Stimulated activated CD8-positive, alpha-beta memory T cell treated with anti-CD3 and anti-CD28 coated beads, Interleukin-15, amount 100 ng/mL, for 1 hour (primary cell): ENCODE results near the gene ASB13.
"Not testable (repeated sequence)": the region's sequence is repeated elsewhere in the genome, so short reads cannot be mapped to it uniquely, and the experiment has no call there.

Source experiments
- DNase-seq: peaks from one replicate; pipeline ENCODE4 v3.0.0-alpha.2; 2020; ENCODE audit warnings: low read depth

ASB13 gene

DNA sequence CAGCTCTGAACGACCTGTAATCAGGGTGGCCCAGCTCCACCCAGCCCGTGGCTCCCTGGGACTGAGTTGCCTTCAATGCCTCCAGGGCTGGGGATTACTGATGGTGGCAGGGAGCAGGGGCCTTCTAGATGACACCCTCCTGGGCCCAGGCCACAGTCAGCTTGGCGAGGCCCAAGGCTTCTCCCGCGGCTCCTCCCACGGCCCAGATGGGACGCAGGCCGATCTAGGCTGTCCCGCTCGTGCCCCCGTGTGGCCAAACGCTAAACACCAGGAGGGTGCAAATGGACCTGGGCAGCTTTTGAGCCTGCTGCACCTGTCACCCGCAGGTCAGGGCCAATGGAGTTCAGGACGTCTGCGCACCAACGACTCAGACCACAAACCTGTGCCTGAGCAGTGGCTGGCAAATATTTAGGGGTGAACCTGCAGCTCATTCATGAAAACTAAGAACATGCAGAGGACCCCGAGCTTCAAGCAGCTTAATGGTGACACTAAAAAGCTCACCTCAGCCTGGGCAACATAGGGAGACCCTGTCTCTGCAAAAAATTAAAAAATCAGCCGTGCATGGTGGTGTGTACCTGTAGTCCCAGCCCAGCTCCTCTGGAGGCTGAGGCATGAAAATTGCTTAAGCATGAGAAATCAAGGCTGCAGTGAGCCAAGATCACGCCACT is 43.2 kb downstream of the ASB13 start:
- DNase-seq = peak; percentile 73

DNA sequence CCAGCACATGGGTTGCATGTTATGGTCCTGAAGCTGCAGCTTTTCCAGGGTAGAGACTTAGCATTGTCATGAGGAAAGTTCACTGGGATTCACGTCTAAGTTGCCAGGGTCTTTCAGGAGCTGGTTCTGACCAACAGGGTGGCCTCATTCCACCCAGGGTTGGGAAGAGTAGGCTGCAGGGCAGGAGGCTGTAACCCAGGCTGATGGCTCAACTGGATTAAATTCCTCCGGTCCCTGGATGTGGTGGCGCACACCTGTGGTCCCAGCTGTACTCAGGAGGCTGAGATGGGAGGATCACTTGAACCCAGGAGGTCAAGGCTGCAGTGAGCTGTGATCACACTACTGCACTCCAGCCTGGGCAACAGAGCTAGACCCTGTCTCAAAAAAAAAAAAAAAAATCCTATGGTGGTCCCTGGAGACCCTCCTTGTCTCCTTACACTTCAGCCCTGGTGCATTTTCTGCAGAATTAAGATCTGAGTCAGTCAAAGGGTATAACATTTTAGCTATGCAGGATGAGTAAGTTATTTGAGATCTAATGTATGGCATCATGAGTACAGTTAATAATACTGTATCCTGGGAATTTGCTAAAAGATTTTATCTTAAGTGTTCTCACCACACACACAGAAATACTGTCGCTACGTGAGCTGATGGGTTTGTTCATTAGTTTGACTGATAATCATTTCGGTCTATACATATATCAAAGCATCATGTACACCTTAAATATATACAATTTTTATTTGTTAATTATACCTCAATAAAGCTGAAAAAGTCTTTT is 44.0 kb downstream of the ASB13 start:
- DNase-seq = no peak

DNA sequence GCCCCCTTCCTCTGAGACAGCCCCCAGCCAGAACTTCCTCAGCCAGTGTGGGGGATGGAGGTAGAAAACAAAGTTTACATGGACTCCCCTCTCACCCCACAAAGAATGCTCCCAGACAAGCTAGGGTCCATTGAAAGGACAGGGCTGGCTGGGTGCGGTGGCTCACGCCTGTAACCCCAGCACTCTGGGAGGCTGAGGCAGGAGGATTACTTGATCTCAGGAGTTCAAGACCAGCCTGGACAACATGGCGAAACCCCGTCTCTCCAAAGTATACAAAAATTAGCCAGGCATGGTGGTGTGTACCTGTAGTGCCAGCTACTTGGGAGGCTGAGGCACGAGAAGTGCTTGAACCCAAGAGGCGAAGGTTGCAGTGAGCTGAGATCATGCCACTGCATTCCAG is 45.0 kb downstream of the ASB13 start:
- not testable (repeated sequence) for DNase-seq

DNA sequence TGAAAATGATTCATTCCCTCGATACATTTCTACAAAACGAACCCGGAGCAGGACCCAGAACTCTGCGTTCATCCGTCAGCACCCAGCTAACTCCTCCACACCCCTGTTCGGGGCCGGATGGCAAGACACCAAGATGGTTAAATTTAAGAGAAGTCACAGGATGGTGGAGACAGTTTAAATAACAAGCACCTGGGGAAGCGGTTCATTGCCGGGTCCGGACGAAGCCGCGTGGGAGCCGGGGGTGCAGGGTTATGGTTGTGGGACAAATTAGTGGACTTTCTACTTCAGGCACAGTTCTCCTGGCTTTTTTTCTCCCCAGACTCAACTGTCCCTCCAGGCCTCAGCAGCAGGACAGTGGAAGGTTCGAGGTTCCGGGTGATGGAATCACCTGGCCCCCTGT is 45.4 kb downstream of the ASB13 start:
- no peak for DNase-seq

DNA sequence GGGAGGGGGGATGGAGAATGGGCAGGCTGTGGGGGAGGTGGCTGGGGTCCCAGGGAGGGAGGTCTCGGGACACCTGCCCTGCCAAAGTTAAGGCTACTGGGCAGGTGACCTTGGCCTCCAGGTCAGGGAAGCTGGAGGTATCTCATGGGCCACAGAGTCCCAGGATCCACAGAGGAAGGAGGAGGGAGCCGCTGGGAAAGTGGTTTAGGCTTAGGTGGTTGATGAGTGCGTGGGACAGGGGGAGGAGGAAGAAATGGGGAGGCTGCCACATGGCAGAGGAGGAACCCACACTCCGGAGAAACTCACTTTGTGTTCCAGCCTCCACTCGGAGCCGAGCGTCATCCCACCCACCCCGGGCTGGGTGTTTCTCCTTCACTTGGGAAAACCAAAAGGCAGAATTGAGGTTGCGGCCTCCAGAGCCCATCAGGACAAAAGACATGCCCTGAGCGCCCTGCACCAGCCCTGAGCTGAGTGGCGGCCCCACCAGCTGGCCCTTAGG is 46.1 kb downstream of the ASB13 start:
- no peak for DNase-seq

DNA sequence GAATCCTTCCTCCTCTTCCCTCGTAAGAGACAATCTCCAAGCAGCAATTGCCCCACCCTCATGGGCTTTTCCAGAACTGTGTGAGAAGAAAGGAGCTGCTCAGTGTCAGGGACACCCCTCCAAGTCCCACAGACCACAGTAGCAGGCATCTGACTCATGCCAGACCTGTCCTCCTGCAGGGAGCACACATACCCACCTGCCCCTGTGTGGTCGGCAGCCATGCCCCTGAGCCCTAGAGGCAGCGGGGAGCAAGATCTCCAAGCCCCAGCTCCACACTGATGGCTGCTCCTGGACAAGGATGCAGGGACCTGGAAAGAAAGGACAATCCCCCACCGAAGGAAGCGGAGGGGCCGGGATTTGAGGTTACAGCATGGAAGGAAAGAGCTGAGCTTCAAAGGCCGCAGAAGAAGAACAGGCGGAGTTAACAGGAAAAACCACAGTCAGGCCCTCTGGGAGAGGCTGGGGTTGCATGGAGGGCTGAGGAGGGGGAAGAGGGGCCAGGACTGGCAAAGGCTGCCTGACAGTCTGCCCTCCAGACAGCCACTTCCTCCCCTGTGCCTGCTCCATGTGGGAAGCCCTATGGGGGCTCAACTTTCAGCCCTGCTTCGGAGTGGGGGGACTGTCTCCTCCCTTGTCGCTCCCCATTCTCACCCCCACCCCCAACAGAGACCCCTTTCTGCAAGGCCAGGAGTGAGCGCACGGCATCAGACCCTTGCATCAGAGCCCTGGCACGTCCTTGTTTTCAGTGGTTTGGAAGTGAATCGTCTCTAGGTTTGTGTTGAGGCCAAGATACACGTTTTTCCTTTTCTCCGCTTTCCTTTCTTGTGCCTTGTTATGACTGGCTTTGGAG is 46.8 kb downstream of the ASB13 start:
- no peak for DNase-seq

DNA sequence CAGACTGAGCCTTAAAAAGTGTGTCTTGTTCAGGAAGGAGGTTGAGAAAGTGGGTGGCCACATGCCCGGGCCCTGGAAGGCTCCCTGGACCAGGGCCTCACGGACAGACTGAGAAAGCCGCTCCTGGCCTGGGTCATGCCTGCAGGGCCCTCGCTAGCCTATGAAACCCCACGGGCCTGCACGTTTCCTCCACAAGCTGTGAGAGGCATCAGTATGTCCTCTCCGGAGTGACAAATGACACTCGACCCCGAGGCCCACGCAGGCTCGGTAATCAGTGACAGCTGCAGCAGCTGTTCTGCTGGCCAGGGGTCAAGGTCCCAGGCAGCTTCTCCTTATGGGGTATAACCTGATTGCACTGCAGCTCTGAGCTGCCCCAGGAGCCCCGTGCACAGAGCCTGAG is 47.6 kb downstream of the ASB13 start:
- DNase-seq = no peak

DNA sequence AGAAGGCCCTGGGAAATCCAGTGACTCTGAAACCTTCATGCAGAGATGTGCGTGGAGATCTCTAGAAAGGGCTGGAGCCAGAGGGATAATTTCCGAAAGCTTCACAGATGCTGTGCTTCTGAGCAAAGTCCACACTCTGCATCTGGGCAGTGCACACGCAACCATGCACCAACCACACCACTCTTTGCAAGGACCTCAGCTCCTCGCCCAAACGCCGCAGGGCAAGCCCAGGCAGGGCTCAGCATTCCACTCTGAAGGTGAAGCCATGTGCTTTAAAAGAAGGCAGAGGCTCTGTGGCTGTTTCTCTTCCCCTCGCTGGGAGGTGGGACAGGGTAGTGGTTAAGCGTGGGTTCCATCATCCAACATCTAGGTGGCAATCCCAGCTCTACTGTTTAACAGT is 48.4 kb downstream of the ASB13 start:
- DNase-seq = no peak

DNA sequence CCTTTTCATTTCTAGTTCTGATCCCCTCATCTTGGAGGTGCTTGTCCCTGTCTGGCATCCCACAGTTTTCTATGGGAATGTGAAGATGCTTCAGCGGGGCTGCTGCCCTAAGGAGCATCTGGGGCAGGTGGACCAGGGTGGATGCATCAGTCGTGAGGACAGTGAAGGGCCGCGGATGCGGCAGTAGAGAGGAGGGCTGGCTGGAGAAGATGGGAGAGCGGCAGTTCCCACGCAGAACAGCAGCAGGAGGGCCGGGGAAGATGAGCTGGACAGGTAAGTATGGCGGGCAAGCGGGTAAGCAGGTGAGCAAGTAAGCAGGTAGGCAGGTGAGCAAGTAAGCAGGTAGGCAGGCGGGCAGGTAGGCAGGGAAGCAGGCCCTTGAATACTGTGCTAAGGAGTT is 48.9 kb downstream of the ASB13 start:
- DNase-seq = no peak

DNA sequence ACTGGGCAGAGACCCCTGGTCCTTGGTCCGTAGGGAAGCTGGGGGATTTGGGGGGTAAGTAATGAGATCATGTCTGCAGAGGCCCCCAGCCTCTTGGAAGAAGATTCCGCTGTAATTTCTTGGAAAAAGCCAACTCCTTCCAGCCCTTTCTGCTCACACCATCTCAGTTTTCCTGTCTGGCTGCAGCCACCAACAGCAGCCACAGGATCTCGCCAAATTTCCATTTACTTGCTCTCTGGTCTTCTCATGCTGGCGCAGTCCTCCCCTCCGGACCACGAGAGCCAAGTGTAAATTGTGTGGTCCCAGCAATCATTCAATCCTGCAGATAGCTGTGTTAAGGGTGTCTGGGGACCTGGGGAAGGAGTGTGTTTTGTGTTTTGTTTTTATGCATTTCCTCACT is 49.6 kb downstream of the ASB13 start:
- DNase-seq = no peak

DNA sequence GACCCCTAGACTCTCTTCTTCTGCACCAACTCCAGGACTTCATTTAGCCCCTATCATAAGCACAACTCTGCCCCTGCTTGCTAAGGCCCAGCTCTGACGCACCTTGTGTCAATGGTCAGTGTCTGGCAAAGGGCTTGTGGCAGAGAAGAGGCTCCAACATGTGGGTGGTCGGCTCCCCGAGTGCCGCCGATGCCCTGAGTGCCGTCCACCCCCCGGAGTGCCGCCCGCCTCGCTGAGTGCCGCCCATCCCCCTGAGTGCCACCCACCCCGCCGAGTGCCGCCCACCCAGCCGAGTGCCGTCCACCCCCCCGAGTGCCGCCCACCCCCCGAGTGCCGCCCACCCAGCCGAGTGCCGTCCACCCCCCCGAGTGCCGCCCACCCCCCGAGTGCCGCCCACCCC is 50.3 kb downstream of the ASB13 start:
- no peak for DNase-seq

DNA sequence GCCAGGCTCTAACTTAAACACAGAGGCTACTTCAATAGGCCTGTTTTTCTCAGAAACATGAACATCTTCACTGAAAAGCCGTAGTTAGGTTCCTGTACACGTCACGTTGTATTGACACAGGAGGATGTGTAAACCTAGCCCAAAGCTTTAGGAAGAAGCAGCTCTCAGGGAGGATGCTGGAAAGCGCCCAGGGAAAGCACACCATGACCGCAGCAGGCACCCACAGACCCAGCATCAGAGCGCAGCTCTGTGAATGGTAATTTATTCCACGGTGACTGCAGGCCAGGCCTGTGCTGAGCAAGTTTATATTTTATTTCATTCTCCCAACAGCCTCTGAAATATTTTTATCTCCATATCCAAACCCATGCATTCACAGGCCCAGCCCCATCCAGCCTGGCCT is 51.1 kb downstream of the ASB13 start:
- DNase-seq = no peak

DNA sequence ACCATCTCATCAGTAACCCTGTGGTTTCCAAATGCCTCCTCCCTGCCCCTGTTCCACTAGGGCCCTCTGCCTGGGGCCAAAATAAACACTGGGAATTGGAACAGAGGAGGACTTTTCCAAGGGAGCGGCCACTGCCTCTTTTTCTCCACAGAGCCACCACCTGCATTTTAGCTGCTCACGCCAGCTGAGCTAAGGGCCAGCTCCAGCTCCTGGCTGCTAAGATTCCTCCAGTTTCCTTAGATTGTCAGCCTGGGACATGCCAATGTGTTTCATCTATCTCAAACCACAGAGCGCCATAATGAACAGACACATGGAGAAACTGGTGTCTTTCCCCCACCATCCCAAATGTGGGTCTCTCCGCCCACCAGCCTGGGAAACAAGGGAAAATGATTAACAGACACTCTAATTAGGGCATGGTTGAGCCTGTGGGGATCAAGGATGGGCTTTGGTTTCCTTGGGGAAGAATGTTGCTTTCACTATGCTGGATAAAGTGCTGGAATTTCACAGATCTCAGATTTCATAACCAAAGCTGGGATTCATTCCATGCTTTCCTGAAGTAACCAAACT is 52.2 kb downstream of the ASB13 start:
- no peak for DNase-seq

DNA sequence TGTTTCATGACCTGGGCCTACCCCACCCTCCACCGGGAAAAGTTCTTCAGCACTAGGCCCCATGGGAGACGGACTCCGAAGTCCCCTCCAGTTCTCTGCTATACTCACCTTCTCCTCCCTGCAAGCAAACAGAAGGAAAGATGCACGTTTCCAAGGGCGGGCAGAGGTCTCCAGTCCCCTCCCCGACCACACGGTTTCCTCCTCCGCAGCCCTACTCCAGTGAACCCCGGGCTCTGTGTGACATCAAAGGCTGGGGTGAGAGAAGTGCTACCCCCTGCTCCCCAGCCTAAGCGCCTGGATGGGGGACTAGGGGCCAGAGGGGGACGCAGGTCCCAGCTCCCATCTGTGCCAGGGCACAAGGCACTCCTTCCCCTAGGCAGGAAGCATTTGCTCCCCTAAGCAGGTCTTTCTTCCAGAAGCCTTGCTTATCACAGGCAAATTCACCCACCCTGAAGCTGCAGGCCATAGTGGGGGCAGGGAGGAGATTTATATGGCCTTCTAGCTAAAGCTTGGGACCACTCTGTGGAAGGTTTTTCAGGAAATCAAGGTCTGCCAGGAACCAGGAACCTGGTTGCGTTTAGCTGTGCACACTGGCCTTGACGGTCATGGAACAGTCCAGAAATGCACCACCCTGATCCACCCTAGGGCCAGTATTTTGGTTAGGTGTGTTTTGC is 52.8 kb downstream of the ASB13 start:
- DNase-seq = no peak

DNA sequence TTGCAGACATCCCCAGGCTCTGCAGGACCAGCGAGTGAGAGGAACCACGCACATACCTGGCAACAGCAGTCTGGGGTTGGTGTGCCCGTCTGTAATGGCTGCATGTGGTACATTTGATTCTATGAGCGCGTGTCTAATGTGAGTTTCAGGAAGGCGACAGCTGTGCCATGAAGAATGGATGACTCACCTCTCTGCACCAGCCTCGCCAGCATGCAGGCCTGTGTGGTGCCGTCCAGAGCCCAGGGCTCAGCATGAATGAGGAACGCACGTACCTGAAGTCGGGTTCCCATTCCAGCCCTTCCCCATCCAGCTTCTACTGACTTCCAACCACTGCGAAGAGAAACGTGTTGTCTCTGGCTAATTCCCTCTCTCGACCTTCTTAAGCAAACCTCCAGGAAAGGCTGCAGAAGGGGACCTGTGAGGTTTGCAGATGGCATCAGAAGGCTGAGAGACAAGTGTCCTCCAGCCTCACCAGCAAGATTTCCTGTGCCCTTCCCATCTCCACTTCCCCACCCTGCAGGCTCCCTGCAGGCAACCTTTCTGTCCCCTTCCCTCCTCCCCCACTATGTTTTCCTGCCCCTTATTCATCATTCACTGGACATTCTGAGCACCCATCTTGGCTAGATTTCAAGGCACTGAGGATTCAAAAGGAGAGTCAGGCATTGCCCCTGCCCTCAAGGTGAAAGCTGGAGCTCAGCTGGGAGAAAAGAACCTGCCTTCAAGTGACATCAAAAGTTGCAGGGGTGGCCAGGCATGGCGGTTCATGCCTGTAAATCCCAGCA is 54.3 kb downstream of the ASB13 start:
- no peak for DNase-seq

DNA sequence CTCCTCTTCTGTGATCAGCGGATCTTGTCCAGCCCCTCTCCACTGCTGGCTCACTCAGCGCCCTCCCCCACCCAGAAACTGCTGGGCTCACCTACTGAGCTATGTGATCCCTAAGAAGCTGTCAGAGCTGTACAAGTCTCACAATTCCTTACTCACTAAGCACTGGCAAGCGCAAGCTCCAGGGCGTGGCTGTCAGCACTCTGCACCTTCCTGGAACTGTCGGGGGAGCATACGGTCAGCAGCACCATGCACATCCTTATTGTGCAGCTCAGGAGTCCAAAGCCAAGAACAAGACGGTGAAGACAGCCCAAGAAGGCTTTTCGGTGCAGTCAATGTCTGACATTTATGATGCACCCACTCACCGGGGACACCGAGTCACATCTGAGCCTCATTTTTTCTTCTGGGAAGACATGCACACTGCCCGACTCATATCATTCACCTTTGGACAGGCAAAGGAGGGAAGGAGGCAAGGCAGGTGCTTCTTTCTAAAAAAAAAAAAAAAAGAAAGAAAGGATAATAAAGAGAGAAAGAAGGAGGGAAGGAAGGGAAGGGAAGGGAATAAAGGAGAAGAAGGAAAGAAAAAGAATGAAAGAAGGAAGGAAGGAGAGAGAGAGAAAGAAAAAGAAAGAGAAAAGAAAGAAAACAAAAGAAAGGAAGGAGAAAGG is 56.3 kb downstream of the ASB13 start:
- no peak for DNase-seq

DNA sequence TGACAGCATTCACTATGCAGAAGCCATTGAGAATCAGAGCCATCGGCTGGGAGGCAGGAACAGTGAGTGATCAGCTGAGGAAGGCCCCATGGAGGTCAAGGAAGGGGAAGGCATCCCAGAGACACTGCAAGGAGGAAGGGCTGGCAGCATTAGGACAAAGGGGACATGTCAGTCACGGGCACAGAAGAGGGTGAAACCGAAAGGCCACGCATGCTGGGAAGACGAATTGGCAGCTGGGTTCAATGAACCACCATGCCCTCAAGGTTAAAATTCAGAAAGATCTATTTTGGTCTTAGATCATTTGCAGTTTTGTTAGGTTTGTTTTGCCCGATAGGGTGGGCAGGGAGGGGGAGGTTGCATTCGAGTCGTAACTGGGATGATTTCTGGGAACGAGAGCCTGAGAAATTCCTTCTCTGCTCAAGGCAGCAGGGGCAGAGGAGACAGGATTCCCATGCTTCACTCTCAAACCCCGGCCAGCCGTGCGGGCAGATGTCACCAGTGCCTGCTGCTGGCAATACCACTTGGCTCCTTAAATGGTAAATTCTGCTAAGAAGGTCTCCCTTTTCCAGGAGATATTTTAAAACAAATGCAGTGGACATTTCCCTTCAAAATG is 57.7 kb downstream of the ASB13 start:
- DNase-seq = no peak

DNA sequence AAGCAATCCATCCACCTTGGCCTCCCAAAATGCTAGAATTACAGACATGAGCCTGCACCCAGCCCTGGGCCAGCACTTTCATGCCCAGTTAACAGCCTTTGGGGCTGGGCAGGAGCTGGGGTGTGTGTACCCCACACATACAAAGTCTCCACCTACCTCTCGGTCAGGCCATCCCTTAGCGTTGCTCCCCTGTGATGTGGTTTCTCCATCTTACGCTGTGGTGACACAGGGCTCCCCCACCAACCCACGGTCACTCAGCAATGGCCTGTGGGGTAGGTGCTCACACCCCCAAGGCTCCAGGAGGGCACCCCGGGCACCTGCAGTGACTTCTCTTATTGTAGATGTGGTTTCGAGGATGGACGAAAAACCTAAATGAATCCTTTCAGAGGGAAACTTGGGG is 58.8 kb downstream of the ASB13 start:
- no peak for DNase-seq

DNA sequence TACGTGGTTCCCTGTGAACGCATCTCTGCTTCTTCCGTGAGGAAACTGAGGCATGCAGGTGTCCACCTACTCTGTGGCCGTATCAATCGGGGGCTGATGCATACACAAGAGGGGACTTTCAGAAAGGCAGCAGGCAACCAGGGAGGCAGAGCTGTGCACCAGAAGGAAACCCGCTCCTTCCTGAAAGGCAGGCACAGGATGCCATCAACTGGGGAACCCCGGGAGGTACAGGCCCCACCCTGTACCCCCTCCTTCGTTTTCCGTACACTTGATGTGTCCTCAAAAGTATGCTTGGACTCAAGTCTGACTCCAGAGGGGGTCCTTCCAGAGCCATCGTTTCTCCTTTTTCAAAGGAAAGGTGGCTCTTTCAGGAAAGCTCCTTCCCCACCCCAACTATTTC is 59.5 kb downstream of the ASB13 start:
- no peak for DNase-seq

DNA sequence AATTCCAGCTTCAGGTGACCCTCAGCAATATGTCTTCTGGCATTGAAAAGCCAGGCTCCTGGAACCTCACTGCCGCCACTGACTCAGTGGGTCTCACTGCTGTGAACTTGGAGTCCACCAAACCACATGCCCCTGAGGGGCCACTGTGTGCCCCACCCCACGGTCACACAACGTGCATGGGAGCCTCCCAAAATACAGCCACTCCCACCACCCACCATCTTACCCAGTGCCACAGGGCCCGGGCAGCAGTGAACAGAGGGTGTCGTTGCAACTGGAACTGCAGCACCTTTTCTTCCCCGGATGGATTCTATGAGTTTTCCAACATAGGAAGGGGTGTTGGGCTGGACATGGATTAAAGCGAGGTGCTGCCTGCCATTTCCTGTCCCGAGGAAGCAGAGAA is 60.1 kb downstream of the ASB13 start:
- DNase-seq = no peak
